ENCODE data around the gene ARL10. TPM values are rescaled to one million over a fixed set of nuclear protein-coding genes. Genes with fewer than 3 reads are reported as not detected.

The ARL10 gene
- total RNA-seq, 4 donors from 2014 or later = 12.0 to 54.6 (median 16.9) TPM

GRCh38 chr5:176342766-176343458 lies 22.4 kb upstream of the ARL10 start:
- no peak for TF ChIP-seq EP300 (IDR thresholded peaks at IDR 0.05)
- TF ChIP-seq POLR2A (IDR thresholded peaks at IDR 0.05) = no peak
- no peak for TF ChIP-seq CTCF (IDR thresholded peaks at IDR 0.05)
- Histone ChIP-seq H3K27me3 (no peaks in the 10 kb centered on the region), H3K4me1 (no peaks in the 10 kb centered on the region)

GRCh38 chr5:176350416-176350815 lies 14.9 kb upstream of the ARL10 start:
- no peaks in the 10 kb centered on the region for H3K4me1 ChIP-seq
- H3K36me3 ChIP-seq = peaks cover 0 to 98% (median 30%) of the 10 kb centered on the region in 3 donors
- no peak for TF ChIP-seq POLR2A (IDR thresholded peaks at IDR 0.05)
- no peak for TF ChIP-seq EP300 (IDR thresholded peaks at IDR 0.05)
- no peak for TF ChIP-seq CTCF (IDR thresholded peaks at IDR 0.05)
- no peak overlapping the region for H3K4me3 ChIP-seq
- H3K9me3 ChIP-seq = no peaks in the 10 kb centered on the region
- whole genome bisulfite sequencing, 2 donors = 86 to 93% methylated on average over 7 to 8 of the region's 8 CpGs
- no peak overlapping the region for H3K27ac ChIP-seq
- no peak for DNase-seq (ENCODE audit: low spot score in 2 of 2)
- H3K27me3 ChIP-seq = no peaks in the 10 kb centered on the region

More at GRCh38 chr5:176342766-176343458, 22.4 kb upstream of the ARL10 start:
- 67 to 82% methylated on average over 2 of the region's 2 CpGs for WGBS, 2 donors
- H3K27ac ChIP-seq = no peak overlapping the region
- no peak for DNase-seq (ENCODE audit: low spot score in 2 of 2)
- H3K4me3 ChIP-seq = no peak overlapping the region
- H3K36me3 ChIP-seq = peaks cover 0 to 65% (median 7%) of the 10 kb centered on the region in 3 donors
- no peaks in the 10 kb centered on the region for H3K9me3 ChIP-seq

- DNase-seq (ENCODE audit: low spot score in 2 of 2) = no peak
- Histone ChIP-seq H3K4me3 (no peak overlapping the region), H3K27me3 (no peaks in the 10 kb centered on the region), H3K9me3 (no peaks in the 10 kb centered on the region), H3K36me3 (peaks cover 0 to 93% (median 29%) of the 10 kb centered on the region in 3 donors), H3K27ac (no peak overlapping the region), H3K4me1 (no peaks in the 10 kb centered on the region)
- 92 to 93% methylated on average over 5 of the region's 5 CpGs for WGBS, 2 donors
- TF ChIP-seq POLR2A (IDR thresholded peaks at IDR 0.05) = no peak
- TF ChIP-seq CTCF (IDR thresholded peaks at IDR 0.05) = no peak
- TF ChIP-seq EP300 (IDR thresholded peaks at IDR 0.05) = no peak
Measured at GRCh38 chr5:176352116-176352878, 13.0 kb upstream of the ARL10 start.

- no peak overlapping the region for H3K4me3 ChIP-seq
- H3K27me3 ChIP-seq = no peaks in the 10 kb centered on the region
- no peak for TF ChIP-seq CTCF (IDR thresholded peaks at IDR 0.05)
- no peak for TF ChIP-seq POLR2A (IDR thresholded peaks at IDR 0.05)
- no peak for TF ChIP-seq EP300 (IDR thresholded peaks at IDR 0.05)
- peaks cover 0 to 12% (median 0%) of the 10 kb centered on the region in 4 donors for H3K4me1 ChIP-seq
- H3K27ac ChIP-seq = no peak overlapping the region
- no peaks in the 10 kb centered on the region for H3K9me3 ChIP-seq
- peaks cover 0 to 92% (median 20%) of the 10 kb centered on the region in 3 donors for H3K36me3 ChIP-seq
- 87 to 95% methylated on average over 4 of the region's 4 CpGs for WGBS, 2 donors
- no peak for DNase-seq (ENCODE audit: low spot score in 2 of 2)
Measured at GRCh38 chr5:176353533-176353932, 11.8 kb upstream of the ARL10 start.

Data from tibial nerve (tissue), 4 donors.